GM21619 (cell line): Measurements from ENCODE around the gene RAI14.
"Not testable (repeated sequence)": the region's sequence is repeated elsewhere in the genome, so short reads cannot be mapped to it uniquely, and the experiment has no call there.

Experiments used
- ATAC-seq: cut with Tn5 transposase; IDR thresholded peaks from one replicate; pipeline ENCODE4 v1.9.1; 2021; ENCODE audit not compliant: unreplicated experiment

Gene RAI14

GRCh38 chr5:34758514-34758913, 102.4 kb downstream of the RAI14 start:
- no peak for ATAC-seq

DNA sequence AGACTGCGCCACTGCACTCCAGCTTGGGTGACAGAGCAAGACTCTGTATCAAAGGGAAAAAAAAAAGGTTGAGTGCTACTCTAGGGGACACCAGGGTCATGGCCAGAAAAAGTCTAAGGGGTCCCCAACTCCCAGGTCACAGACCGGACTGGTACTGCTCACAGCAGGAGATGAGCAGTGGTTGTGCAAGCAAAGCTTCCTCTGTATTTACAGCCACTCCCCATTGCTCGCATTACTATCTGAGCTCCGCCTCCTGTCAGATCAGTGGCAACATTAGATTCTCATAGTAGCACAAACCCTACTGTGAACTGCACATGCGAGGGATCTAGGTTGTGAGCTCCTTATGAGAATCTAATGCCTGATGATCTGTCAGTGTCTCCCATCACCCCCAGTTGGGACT, 103.1 kb downstream of the RAI14 start:
- ATAC-seq, result not testable (repeated sequence)

GRCh38 chr5:34765662-34766061, 109.5 kb downstream of the RAI14 start:
- ATAC-seq, result no peak

- no peak for ATAC-seq
Measured at GRCh38 chr5:34767180-34767579, 111.1 kb downstream of the RAI14 start.

GRCh38 chr5:34770486-34770885, 114.4 kb downstream of the RAI14 start:
- ATAC-seq, result no peak

DNA sequence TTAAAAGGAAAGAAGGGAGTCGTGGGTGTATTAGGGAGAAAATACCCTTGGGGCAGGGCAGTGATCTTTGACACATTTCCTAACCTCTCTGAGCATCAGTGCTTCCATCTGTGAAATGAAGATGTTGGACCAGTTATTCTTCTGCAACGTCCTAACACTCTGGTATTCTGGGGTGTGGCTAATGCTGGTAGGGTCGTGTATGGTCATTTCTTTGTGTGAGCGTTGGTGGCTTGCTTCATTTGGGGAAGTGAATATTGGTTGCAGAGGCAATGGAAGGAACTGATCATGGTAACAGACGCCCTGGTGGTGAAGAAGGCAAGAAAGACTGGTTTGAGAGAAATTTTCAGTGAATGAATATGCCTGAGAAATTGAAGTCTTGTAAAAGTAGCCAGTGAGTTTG, 114.9 kb downstream of the RAI14 start:
- no peak for ATAC-seq

DNA sequence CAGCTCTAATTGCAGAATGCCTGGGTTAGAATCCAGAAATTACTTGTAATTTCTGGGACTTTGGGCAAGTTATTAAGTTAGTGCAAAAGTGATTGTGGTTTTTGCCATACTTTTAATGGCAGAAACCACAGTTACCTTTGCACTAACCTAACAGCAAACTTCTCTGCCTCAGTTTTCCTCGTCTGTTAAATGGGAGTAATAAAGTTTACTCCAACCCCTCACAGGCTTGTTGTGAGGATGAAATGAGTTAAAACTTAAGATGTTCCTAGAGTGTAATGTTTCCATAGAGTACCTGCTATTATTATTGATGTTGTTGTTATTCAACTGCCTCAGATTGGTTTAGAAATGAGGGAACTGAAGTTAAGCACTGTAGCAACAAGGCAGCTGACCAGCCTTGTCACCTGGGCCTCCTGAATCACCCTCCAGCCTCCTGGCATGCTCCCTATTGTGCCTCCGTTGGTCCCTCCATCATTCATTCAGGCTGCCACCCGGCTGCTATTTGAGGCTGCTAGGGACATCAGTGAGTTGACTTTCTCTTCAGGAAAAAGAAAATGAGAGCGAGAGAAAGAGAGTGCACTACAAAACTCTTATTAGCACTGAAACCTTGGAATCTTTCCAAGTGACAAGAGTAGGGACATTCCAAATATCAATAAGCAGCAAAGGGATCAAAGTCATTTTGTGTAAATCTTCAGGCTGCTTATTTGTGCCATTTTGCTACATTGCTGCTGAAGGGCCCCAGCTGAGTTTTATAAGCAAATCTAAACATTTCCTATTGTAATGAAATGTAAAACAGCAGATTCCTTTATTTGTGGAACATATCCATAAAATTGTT, 116.4 kb downstream of the RAI14 start:
- ATAC-seq, result no peak

GRCh38 chr5:34774139-34774538, 118.0 kb downstream of the RAI14 start:
- ATAC-seq, result no peak

- not testable (repeated sequence) for ATAC-seq
Measured at GRCh38 chr5:34774678-34775077, 118.5 kb downstream of the RAI14 start.

GRCh38 chr5:34775886-34776285, 119.8 kb downstream of the RAI14 start:
- no peak for ATAC-seq

GRCh38 chr5:34778091-34778850, 122.1 kb downstream of the RAI14 start:
- ATAC-seq, result no peak

DNA sequence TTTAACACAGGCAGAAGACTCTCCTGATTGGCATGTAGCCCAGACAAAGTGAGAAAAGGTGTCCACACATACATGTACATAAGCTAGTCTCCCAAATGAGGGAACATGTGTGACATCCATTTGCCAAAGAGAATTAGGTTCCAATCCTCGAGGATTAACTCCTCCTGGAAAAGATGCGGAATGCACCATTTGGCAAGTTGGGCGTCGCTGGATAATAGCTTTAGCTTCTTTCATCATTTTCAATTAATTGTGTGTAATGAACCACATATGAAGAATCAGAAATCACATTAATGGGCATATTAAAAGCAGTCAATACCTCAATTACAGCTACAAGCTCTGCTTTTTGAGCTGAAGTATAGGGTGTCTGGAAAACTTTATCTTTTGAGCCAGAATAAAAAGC, 127.8 kb downstream of the RAI14 start:
- not testable (repeated sequence) for ATAC-seq

GRCh38 chr5:34787035-34787434, 130.9 kb downstream of the RAI14 start:
- ATAC-seq, result no peak

DNA sequence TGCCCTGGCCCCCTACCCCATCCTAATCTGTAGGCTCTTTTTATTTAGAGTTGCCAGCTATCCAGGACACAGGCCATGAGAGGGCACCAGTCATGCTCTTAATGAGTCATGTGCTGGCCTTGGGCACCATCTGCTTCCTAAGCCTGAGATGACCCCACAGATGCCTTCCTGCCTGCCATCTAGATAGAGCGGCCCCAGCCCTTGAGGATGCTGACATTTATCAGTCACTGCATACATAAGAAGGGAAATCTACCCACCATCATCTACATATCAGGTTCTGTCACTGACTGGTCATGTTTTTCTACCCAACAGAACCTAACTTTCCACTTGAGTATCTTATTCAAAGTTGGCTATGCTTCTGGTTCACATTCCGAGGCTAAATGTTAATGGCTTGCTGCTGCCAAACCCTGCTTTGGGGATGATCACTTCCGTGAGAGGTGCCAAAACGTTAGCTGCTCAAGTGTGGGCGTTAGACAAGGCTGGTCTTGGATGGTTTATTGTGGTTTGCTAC, 132.9 kb downstream of the RAI14 start:
- ATAC-seq, result no peak

GRCh38 chr5:34789639-34790038, 133.5 kb downstream of the RAI14 start:
- ATAC-seq, result no peak

DNA sequence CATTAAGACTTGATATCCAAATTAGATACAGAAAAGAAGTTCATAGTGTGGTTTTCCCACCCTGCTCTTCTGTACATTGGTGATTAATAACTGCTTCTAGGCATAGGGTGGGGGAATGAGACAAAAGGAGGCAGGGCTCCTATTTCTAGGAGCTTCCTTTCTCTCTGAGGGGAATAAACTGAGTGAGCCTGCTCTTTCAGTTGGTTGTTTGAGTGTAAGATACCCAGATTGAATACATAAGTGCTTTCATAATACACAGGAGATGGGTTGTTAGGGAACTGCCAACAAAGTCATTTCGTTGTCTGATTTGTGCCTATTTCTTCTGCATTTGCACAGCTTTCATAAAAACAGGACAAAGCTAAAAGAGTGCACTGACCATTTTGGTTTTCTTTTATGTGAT, 133.9 kb downstream of the RAI14 start:
- no peak for ATAC-seq

GRCh38 chr5:34791761-34792244, 135.7 kb downstream of the RAI14 start:
- ATAC-seq, result no peak

GRCh38 chr5:34802834-34803563, 146.9 kb downstream of the RAI14 start:
- no peak for ATAC-seq

- ATAC-seq, result no peak
Measured at GRCh38 chr5:34803974-34804732, 148.0 kb downstream of the RAI14 start.

- ATAC-seq, result no peak
Measured at GRCh38 chr5:34804913-34805312, 148.8 kb downstream of the RAI14 start.
